Left ventricle myocardium inferior (tissue), 1 donor: ENCODE measurements around the gene CENPU. TPM values are rescaled to one million over a fixed set of nuclear protein-coding genes. Genes with fewer than 3 reads are reported as not detected.

Source experiments
- DNase-seq: peaks from one replicate; pipeline ENCODE4 v3.0.0-alpha.2; 2020
- H3K27ac ChIP-seq: fragments of 200-600 bp; replicated peaks from 2 replicates; pipeline ENCODE4 v1.8.0; 2021
- H3K27me3 ChIP-seq: fragments of 200-600 bp; 2 replicates; pipeline ENCODE4 v1.8.0; 2021; ENCODE audit warnings: low read depth
- H3K36me3 ChIP-seq: fragments of 200-600 bp; 2 replicates; pipeline ENCODE4 v1.8.0; 2021
- H3K4me1 ChIP-seq: fragments of 200-600 bp; 2 replicates; pipeline ENCODE4 v1.8.0; 2021
- H3K4me3 ChIP-seq: fragments of 200-600 bp; 2 replicates; pipeline ENCODE4 v1.8.0; 2021; ENCODE audit warnings: mild to moderate bottlenecking, moderate library complexity
- H3K9me3 ChIP-seq: fragments of 200-600 bp; replicated peaks from 2 replicates; pipeline ENCODE4 v1.8.0; 2021
- intact Hi-C: fragments of 100-400 bp; cut with micrococcal nuclease; formaldehyde crosslinking; loops from one replicate; pipeline ENCODE4 v1.11.0; 2022
- total RNA-seq: library from RNA; stranded (reverse); fragmentation: NEBNext Ultra II Directional; extraction: Animal tissue kit (Norgen Biotek cat#: 25700); gene quantifications from one replicate; pipeline ENCODE4 v1.2.1, GENCODE V29; 2021
- TF ChIP-seq, protein P1 (sequence below): fragments of 200-600 bp; IDR thresholded peaks from 2 replicates; pipeline ENCODE4 v1.8.0; 2021; ENCODE audit warnings: antibody characterized with exemption, mild to moderate bottlenecking, borderline replicate concordance
- donor health status: DM: no; HTN: yes; CAD: no; lungs with severe emphysema.

CENPU gene
- total RNA-seq, 1 donor from 2014 or later: 1.8 TPM

GRCh38 chr4:184766446-184766845 lies 32.5 kb upstream of the CENPU start:
- TF ChIP-seq, protein P1, sequence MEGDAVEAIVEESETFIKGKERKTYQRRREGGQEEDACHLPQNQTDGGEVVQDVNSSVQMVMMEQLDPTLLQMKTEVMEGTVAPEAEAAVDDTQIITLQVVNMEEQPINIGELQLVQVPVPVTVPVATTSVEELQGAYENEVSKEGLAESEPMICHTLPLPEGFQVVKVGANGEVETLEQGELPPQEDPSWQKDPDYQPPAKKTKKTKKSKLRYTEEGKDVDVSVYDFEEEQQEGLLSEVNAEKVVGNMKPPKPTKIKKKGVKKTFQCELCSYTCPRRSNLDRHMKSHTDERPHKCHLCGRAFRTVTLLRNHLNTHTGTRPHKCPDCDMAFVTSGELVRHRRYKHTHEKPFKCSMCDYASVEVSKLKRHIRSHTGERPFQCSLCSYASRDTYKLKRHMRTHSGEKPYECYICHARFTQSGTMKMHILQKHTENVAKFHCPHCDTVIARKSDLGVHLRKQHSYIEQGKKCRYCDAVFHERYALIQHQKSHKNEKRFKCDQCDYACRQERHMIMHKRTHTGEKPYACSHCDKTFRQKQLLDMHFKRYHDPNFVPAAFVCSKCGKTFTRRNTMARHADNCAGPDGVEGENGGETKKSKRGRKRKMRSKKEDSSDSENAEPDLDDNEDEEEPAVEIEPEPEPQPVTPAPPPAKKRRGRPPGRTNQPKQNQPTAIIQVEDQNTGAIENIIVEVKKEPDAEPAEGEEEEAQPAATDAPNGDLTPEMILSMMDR: no peak
- Histone ChIP-seq H3K9me3 (no peaks in the 10 kb centered on the region), H3K36me3 (peaks cover 100% of the 10 kb centered on the region), H3K27ac (no peak overlapping the region), H3K27me3 (no peaks in the 10 kb centered on the region), H3K4me1 (peaks cover 8% of the 10 kb centered on the region), H3K4me3 (no peak overlapping the region)
- intact Hi-C loops: no loop called here
- no peak for DNase-seq

- Histone ChIP-seq H3K4me3 (no peak overlapping the region), H3K36me3 (peaks cover 100% of the 10 kb centered on the region), H3K27ac (no peak overlapping the region), H3K4me1 (peaks cover 8% of the 10 kb centered on the region), H3K27me3 (no peaks in the 10 kb centered on the region), H3K9me3 (no peaks in the 10 kb centered on the region)
- intact Hi-C loops: no loop called here
- no peak for DNase-seq
- TF ChIP-seq, protein P1: no peak
Measured at GRCh38 chr4:184765473-184766340, 31.8 kb upstream of the CENPU start.

DNA sequence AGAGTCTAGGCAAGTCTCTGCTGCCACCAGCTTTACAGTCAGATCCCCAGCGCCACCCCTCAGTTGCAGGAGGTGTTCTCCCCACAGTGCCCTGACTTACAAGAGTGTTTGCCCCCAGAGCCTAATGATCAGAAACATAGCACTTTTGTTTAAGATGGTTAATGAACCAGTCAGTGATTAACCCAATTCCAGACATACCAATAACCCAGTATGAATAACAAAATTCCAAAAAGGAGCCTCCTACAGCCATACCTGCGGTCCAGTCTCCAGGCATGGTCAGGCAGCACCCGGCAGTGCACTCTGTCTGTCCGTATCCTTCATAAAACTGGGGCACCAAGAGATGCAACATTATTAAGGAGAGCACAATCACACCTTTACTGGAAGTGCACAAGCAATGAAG lies 30.7 kb upstream of the CENPU start:
- Histone ChIP-seq H3K27me3 (no peaks in the 10 kb centered on the region), H3K4me1 (peaks cover 8% of the 10 kb centered on the region), H3K9me3 (no peaks in the 10 kb centered on the region), H3K36me3 (peaks cover 100% of the 10 kb centered on the region), H3K4me3 (no peak overlapping the region), H3K27ac (peak overlapping the region; percentile 48)
- intact Hi-C loops: no loop called here
- DNase-seq: no peak
- TF ChIP-seq, protein P1: no peak

DNA sequence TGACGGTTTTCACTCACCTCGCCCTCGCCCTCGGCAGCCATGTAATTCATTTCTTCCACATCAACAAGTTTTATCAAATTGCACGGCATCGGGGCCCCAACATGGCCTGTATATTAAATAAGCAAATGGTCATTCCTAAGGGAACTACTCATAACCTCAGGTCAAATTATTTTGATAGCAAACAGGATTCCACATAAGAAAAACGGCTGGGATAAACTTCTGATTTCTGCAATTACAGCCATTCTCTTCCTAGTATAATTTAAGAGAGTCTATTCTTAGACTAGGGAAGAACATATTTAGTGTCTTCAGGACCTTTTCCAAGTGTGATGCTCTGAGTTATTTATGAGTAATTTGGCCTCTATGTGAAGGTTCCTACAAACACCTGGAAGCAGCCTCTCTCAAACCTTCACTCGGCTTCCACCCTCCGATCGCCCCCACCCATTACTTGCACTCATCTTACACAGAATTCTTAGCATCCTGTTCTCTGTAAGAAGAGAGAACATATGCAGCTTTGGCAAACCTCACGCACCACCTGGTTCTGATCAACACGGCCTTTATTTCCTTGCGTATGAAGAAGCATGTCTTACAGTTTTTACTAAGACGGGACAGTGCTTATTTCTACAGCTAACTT lies 29.4 kb upstream of the CENPU start:
- no peak overlapping the region for H3K4me3 ChIP-seq
- TF ChIP-seq, protein P1: no peak
- intact Hi-C loops: no loop called here
- peaks cover 9% of the 10 kb centered on the region for H3K4me1 ChIP-seq
- peak; percentile 38 for DNase-seq
- H3K27me3 ChIP-seq: no peaks in the 10 kb centered on the region
- H3K36me3 ChIP-seq: peaks cover 93% of the 10 kb centered on the region
- H3K9me3 ChIP-seq: no peaks in the 10 kb centered on the region
- peak overlapping the region; percentile 48 for H3K27ac ChIP-seq

DNA sequence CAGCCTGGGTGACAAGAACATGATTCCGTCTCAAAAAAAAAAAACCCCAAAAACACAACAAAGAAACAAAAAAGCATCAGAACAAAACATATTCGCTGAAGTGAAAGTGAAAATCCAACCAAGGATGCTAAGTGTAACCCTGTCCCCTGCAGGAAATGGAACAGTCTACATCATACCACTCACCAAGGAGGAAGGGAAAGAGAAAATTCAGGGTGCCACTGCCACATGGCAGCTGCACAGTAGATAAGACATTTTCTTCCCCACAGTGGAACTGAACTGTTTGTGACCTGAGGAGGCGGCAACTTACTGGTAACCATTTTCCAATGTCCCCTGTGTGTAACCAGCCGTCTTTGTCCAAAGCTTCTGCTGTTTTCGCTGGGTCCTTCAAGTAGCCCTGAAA lies 28.2 kb upstream of the CENPU start:
- Histone ChIP-seq H3K4me1 (peaks cover 21% of the 10 kb centered on the region), H3K9me3 (no peaks in the 10 kb centered on the region), H3K4me3 (no peak overlapping the region), H3K27ac (peak overlapping the region; percentile 48), H3K27me3 (no peaks in the 10 kb centered on the region), H3K36me3 (peaks cover 91% of the 10 kb centered on the region)
- DNase-seq: no peak
- TF ChIP-seq, protein P1: no peak
- intact Hi-C loops: no loop called here
